HepG2 (cell line): Measurements from ENCODE around the gene TM9SF4. TPM values are rescaled to one million over a fixed set of nuclear protein-coding genes. Genes with fewer than 3 reads are reported as not detected.

Source experiments
- ATAC-seq: fragments of 200-7000 bp; cut with Tn5 transposase; 3 replicates; pipeline ENCODE4 v1.9.1; 2020; ENCODE audit warnings: mild to moderate bottlenecking, moderate library complexity
- BruUV-seq: library from RNA; stranded (reverse); fragments of 400-500 nt; replicated peaks from 2 replicates; lab custom pipeline; 2021; lab: Mats Ljungman, UMichigan
- CTCF ChIA-PET: fragments of 300-600 bp; formaldehyde crosslinking; extraction: SDS; loops from one replicate; lab custom pipeline; 2021; ENCODE audit warnings: low total read pairs, inconsistent platforms, low intra/inter-chr PET ratio; lab: Yijun Ruan, JAX
- POLR2A ChIA-PET: fragments of 350-600 bp; sonication (Branson Sonifier 250); formaldehyde crosslinking; loops from one replicate; lab custom pipeline; 2020; ENCODE audit warnings: antibody characterized with exemption, inconsistent platforms; lab: Yijun Ruan, JAX
- DNase-seq: peaks from one replicate; pipeline ENCODE4 v3.0.0-alpha.2; 2015; ENCODE audit warnings: low spot score
- FAIRE-seq: peaks from 3 replicates; lab custom pipeline; 2011; peaks lifted over from hg19 to GRCh38; lab: Jason Lieb, UNC
- H2AFZ ChIP-seq: one replicate; pipeline ENCODE4 v1.6.1; 2011; ENCODE audit warnings: low read length, inconsistent platforms
- H3K27ac ChIP-seq: fragments of 300-600 bp; 3 replicates; pipeline ENCODE4 v1.8.0; 2011; ENCODE audit warnings: mixed run types, mild to moderate bottlenecking, mixed read lengths, low read length, inconsistent platforms; ENCODE audit not compliant: insufficient read depth; ENCODE audit errors: extremely low read length
- H3K27me3 ChIP-seq, 2 experiments: fragments of 200-600 bp in 1 of 2; 2 replicates in 1 of 2; 3 replicates in 1 of 2; pipeline versions ENCODE4 v1.6.0 to v1.8.0; 2011; ENCODE audit warnings: low read length in 2 of 2, mild to moderate bottlenecking in 2 of 2, moderate library complexity in 2 of 2, inconsistent platforms in 1 of 2; ENCODE audit not compliant: insufficient read depth in 2 of 2, control insufficient read depth in 1 of 2
- H3K36me3 ChIP-seq, 2 experiments: fragments of 200-600 bp in 1 of 2; replicated peaks in 1 of 2; 2 replicates in 1 of 2; 3 replicates in 1 of 2; pipeline versions ENCODE4 v1.5.1 to v1.8.0; 2011; ENCODE audit warnings: low read length in 2 of 2, inconsistent platforms in 1 of 2; ENCODE audit not compliant: insufficient read depth in 2 of 2, control insufficient read depth in 1 of 2
- H3K4me1 ChIP-seq: 2 replicates; pipeline ENCODE4 v1.5.1; 2012; ENCODE audit warnings: low read length, inconsistent platforms; ENCODE audit not compliant: insufficient read depth
- H3K4me2 ChIP-seq: 2 replicates; pipeline ENCODE4 v1.6.0; 2011; ENCODE audit warnings: low read depth, low read length, inconsistent platforms
- H3K4me3 ChIP-seq, 3 experiments: fragments of 200-600 bp in 1 of 3; sonication (generic), shearing (Covaris generic) in 1 of 3; replicated peaks in 1 of 3; 2 replicates each; pipeline ENCODE4 v1.5.1; 2011 to 2016; ENCODE audit warnings: low read length in 3 of 3, inconsistent platforms in 2 of 3, low read depth in 2 of 3, mild to moderate bottlenecking in 2 of 3, control low read depth in 1 of 3, mixed read lengths in 1 of 3; ENCODE audit not compliant: insufficient read depth in 1 of 3
- H3K79me2 ChIP-seq: one replicate; pipeline ENCODE4 v1.6.1; 2011; ENCODE audit warnings: low read length, inconsistent platforms; ENCODE audit not compliant: insufficient read depth
- H3K9ac ChIP-seq: 2 replicates; pipeline ENCODE4 v1.6.0; 2011; ENCODE audit warnings: mild to moderate bottlenecking, low read depth, low read length, inconsistent platforms; ENCODE audit not compliant: insufficient read depth
- H3K9me3 ChIP-seq: 2 replicates; pipeline ENCODE4 v1.5.1; 2012; ENCODE audit warnings: mild to moderate bottlenecking, low read length
- H4K20me1 ChIP-seq: 2 replicates; pipeline ENCODE4 v1.6.0; 2011; ENCODE audit warnings: inconsistent platforms, mild to moderate bottlenecking, low read length, moderate library complexity; ENCODE audit not compliant: insufficient read depth
- BCL3 ChIP-seq: sonication (generic); formaldehyde crosslinking; IDR thresholded peaks from 2 replicates; pipeline ENCODE4 v1.5.1; 2020; ENCODE audit warnings: mild to moderate bottlenecking, missing genetic modification reagents, moderate library complexity
- EP300 ChIP-seq, 3 experiments: sonication (generic) in 1 of 3; formaldehyde crosslinking in 1 of 3; IDR thresholded peaks; 2 replicates each; pipeline versions ENCODE4 v1.5.1 to v1.6.1; 2011 to 2020; ENCODE audit warnings: low read depth in 2 of 3, low read length in 2 of 3, borderline replicate concordance in 1 of 3, improper control_type of control experiment in 1 of 3, mild to moderate bottlenecking in 1 of 3, missing genetic modification reagents in 1 of 3, moderate library complexity in 1 of 3
- FUBP1 ChIP-seq: sonication (generic); formaldehyde crosslinking; IDR thresholded peaks from 2 replicates; pipeline ENCODE4 v1.5.1; 2020; ENCODE audit warnings: missing genetic modification reagents, mild to moderate bottlenecking, borderline replicate concordance
- HDAC6 ChIP-seq: fragments of 200-600 bp; sonication (generic); IDR thresholded peaks from 2 replicates; pipeline ENCODE4 v1.7.0; 2017; ENCODE audit warnings: mild to moderate bottlenecking, antibody characterized with exemption, low read length, low read depth
- HNRNPLL ChIP-seq: fragments of 200-400 bp; formaldehyde crosslinking; IDR thresholded peaks from 2 replicates; pipeline ENCODE4 v1.6.1; 2017; ENCODE audit warnings: mild to moderate bottlenecking, low read depth, low read length; ENCODE audit not compliant: poor library complexity, severe bottlenecking
- HOXA9 ChIP-seq: sonication (generic); formaldehyde crosslinking; IDR thresholded peaks from 2 replicates; pipeline ENCODE4 v1.8.1; 2022; ENCODE audit warnings: missing genetic modification reagents, mild to moderate bottlenecking, moderate library complexity, borderline replicate concordance
- KLF6 ChIP-seq: IDR thresholded peaks from 2 replicates; pipeline ENCODE4 v1.8.0; 2016; ENCODE audit warnings: missing biosample characterization, missing genetic modification reagents
- MTF1 ChIP-seq: sonication (generic); formaldehyde crosslinking; IDR thresholded peaks from 2 replicates; pipeline ENCODE4 v1.5.0; 2020; ENCODE audit warnings: missing genetic modification reagents
- POLR2G ChIP-seq: fragments of 200-400 bp; formaldehyde crosslinking; IDR thresholded peaks from 2 replicates; pipeline ENCODE4 v1.6.1; 2018; ENCODE audit warnings: mild to moderate bottlenecking, low read depth, low read length, moderate library complexity
- SNRNP70 ChIP-seq: fragments of 200-400 bp; formaldehyde crosslinking; IDR thresholded peaks from 2 replicates; pipeline ENCODE4 v1.6.1; 2017; ENCODE audit warnings: mild to moderate bottlenecking, low read depth, low read length, moderate library complexity
- SOX5 ChIP-seq: IDR thresholded peaks from 2 replicates; pipeline ENCODE4 v1.6.1; 2016; ENCODE audit warnings: borderline replicate concordance
- ZBTB2 ChIP-seq: sonication (generic); formaldehyde crosslinking; IDR thresholded peaks from 2 replicates; pipeline ENCODE4 v1.8.0; 2022; ENCODE audit warnings: low read depth, missing genetic modification reagents
- ZNF292 ChIP-seq: sonication (generic); formaldehyde crosslinking; IDR thresholded peaks from 2 replicates; pipeline ENCODE4 v1.8.1; 2022; ENCODE audit warnings: mild to moderate bottlenecking, low read depth, missing genetic modification reagents, borderline replicate concordance
- ZZZ3 ChIP-seq: sonication (generic); formaldehyde crosslinking; IDR thresholded peaks from 2 replicates; pipeline ENCODE4 v1.4.0; 2020; ENCODE audit warnings: missing genetic modification reagents, mild to moderate bottlenecking, borderline replicate concordance
- WGBS: methylation state at CpG from one replicate; pipeline ENCODE4 v1.1.6; 2017; ENCODE audit warnings: low lambda C conversion rate; 5-methylcytosine and 5-hydroxymethylcytosine counted together
- in situ Hi-C: cut with HindIII; loops from 2 replicates; pipeline ENCODE4 v1.10.0; 2017; ENCODE audit warnings: low pct_unique_long_range_greater_than_20kb; ENCODE audit not compliant: extremely low pct_ligation_motif_present
- intact Hi-C: fragments of 100-400 bp; cut with micrococcal nuclease; formaldehyde crosslinking; loops from one replicate; pipeline ENCODE4 v1.10.0; 2022; ENCODE audit not compliant: unreplicated experiment
- polyA plus RNA-seq, 8 experiments: library from polyadenylated mRNA; depleted of rRNA in 3 of 8; stranded (reverse) in 7 of 8; unstranded in 1 of 8; fragments of >200 nt; fragmentation: Illumina TruSeq in 4 of 8; extraction: Trizol in 4 of 8; gene quantifications; 2 replicates each; pipeline versions ENCODE4 v1.2.1 to v1.2.3, GENCODE V29; 2011 to 2016; ENCODE audit warnings: low read depth in 4 of 8, missing spikeins in 1 of 8, mixed read lengths in 1 of 8; ENCODE audit not compliant: insufficient read depth in 1 of 8
- total RNA-seq, 5 experiments: library from RNA; depleted of rRNA; stranded (reverse); fragments of >200 nt; fragmentation: Illumina TruSeq; extraction: Trizol; gene quantifications; 2 replicates each; pipeline ENCODE4 v1.2.3, GENCODE V29; 2016; ENCODE audit warnings: low read depth in 1 of 5

The TM9SF4 gene
- total and polyA plus RNA-seq, 2 of the 13 experiments (the other 11 are each of a cell fraction or from before 2014, with no cell fraction given) = 53.5 to 171 TPM

GRCh38 chr20:32152421-32153155 is 43.1 kb downstream of the TM9SF4 start (continued):
- TF ChIP-seq SNRNP70 (no peak), HDAC6 (no peak), HNRNPLL (no peak), FUBP1 (no peak), ZNF292 (CRISPR knock-in tag) (no peak), MTF1 (CRISPR knock-in tag) (no peak), BCL3 (CRISPR knock-in tag) (no peak)
- TF ChIP-seq, all 625 proteins: peak for 88

GRCh38 chr20:32153156-32153665 is 43.7 kb downstream of the TM9SF4 start:
- FAIRE-seq (no peak), DNase-seq (no peak), ATAC-seq (no peak; the same call in 2 of the 3 replicates)
- no peaks in the 10 kb centered on the region for H3K27me3 ChIP-seq
- CTCF ChIA-PET = no interaction called here
- no peak overlapping the region for H2AFZ ChIP-seq
- in situ Hi-C loops (no loop called here), intact Hi-C loops (no loop called here)
- no peaks in the 10 kb centered on the region for H3K79me2 ChIP-seq
- peak overlapping the region; percentile 41; the same call in 1 of the 2 replicates for H3K4me2 ChIP-seq
- WGBS = 100% methylated on average over 4 of the region's 4 CpGs
- peaks cover 33% of the 10 kb centered on the region for H3K4me1 ChIP-seq
- H3K27ac ChIP-seq = peak overlapping the region; percentile 63
- BruUV-seq = no TSS peak
- no peaks in the 10 kb centered on the region for H4K20me1 ChIP-seq
- no peaks in the 10 kb centered on the region for H3K9me3 ChIP-seq
- no peak overlapping the region for H3K4me3 ChIP-seq
- peaks cover 34 to 77% of the 10 kb centered on the region in 2 experiments for H3K36me3 ChIP-seq
- 0 out of 2 replicates have a peak overlapping the region, but pooled peaks have one; percentile 3 for H3K9ac ChIP-seq
- POLR2A ChIA-PET = interaction anchor here (1.0 to 1.3 kb wide), 3 partner anchors 37 to 137 kb away, joined by 3 to 4 read pairs (median 3); no protein-coding TSS in a partner anchor
- TF ChIP-seq ZZZ3 (CRISPR knock-in tag) (0 out of 2 replicates have a peak, but pooled peaks have one; percentile 55), POLR2G (0 out of 2 replicates have a peak, but pooled peaks have one; percentile 4), SOX5 (CRISPR knock-in tag) (no peak), ZBTB2 (no peak), HOXA9 (CRISPR knock-in tag) (no peak), KLF6 (CRISPR knock-in tag) (no peak), EP300 (IDR thresholded peaks at IDR 0.05; ENCODE audit: low read depth in 2 of 2, low read length in 2 of 2) (0 out of 4 replicates have a peak, but pooled peaks of 1 of the 2 experiments have one; percentile 41), EP300 (CRISPR knock-in tag; IDR thresholded peaks at IDR 0.05; ENCODE audit: borderline replicate concordance) (no peak)
